ENCODE measurements around the gene MIGA2.
"Not testable (repeated sequence)": the region's sequence is repeated elsewhere in the genome, so short reads cannot be mapped to it uniquely, and the experiment has no call there.

The MIGA2 gene

GRCh38 chr9:129011170-129011569, 25.3 kb upstream of the MIGA2 start:
- DNase-seq: no peak

GRCh38 chr9:129011761-129012181, 24.7 kb upstream of the MIGA2 start:
- no peak for DNase-seq

GRCh38 chr9:129012343-129012742, 24.1 kb upstream of the MIGA2 start:
- DNase-seq: no peak

GRCh38 chr9:129012893-129013448, 23.5 kb upstream of the MIGA2 start:
- no peak for DNase-seq

- DNase-seq: no peak
These were observed 22.8 kb upstream of the MIGA2 start for GRCh38 chr9:129013674-129014073.

- no peak for DNase-seq
These were observed 22.3 kb upstream of the MIGA2 start for GRCh38 chr9:129014124-129014523.

GRCh38 chr9:129014608-129015007, 21.8 kb upstream of the MIGA2 start:
- DNase-seq: no peak

- DNase-seq: no peak
These were observed 15.3 kb upstream of the MIGA2 start for GRCh38 chr9:129021091-129021490.

GRCh38 chr9:129022037-129022436, 14.4 kb upstream of the MIGA2 start:
- no peak for DNase-seq

GRCh38 chr9:129023036-129023907, 13.2 kb upstream of the MIGA2 start:
- no peak for DNase-seq

GRCh38 chr9:129023908-129024233, 12.6 kb upstream of the MIGA2 start:
- DNase-seq: no peak

GRCh38 chr9:129026442-129027223, 9.8 kb upstream of the MIGA2 start:
- DNase-seq: no peak

- no peak for DNase-seq
These were observed 9.2 kb upstream of the MIGA2 start for GRCh38 chr9:129027224-129027684.

- DNase-seq: no peak
These were observed 8.7 kb upstream of the MIGA2 start for GRCh38 chr9:129027685-129028191.

GRCh38 chr9:129028192-129028966, 8.0 kb upstream of the MIGA2 start, which contains the start of gene SH3GLB2:
TSS of gene SH3GLB2 (minus strand) at chr9:129028331. CDS start at chr9:129028154, 177 bp downstream.
- peak; percentile 19 for DNase-seq

GRCh38 chr9:129030191-129030590, 6.2 kb upstream of the MIGA2 start:
- DNase-seq: no peak

- DNase-seq: no peak
These were observed 4.9 kb upstream of the MIGA2 start for GRCh38 chr9:129031514-129031913.

GRCh38 chr9:129032541-129033159, 3.8 kb upstream of the MIGA2 start:
- DNase-seq: no peak

GRCh38 chr9:129033216-129033615, 3.2 kb upstream of the MIGA2 start:
- no peak for DNase-seq

GRCh38 chr9:129035838-129036237, 588 bp upstream of the MIGA2 start:
- not testable (repeated sequence) for DNase-seq

- DNase-seq: no peak
These were observed 719 bp downstream of the MIGA2 start for GRCh38 chr9:129036923-129037766.
